H1 (cell line): ENCODE measurements around the gene MSI2. TPM values are rescaled to one million over a fixed set of nuclear protein-coding genes. Genes with fewer than 3 reads are reported as not detected.

Experiments used
- CBX5 ChIP-seq: fragments of 300-800, 300-1000 bp; sonication (generic); IDR thresholded peaks from 2 replicates; pipeline ENCODE4 v1.7.1; 2016; ENCODE audit warnings: antibody characterized with exemption, low read length, low read depth
- CEBPB ChIP-seq: IDR thresholded peaks from 2 replicates; pipeline ENCODE4 v1.6.1; 2012; ENCODE audit warnings: low read depth, low read length
- CREB1 ChIP-seq: IDR thresholded peaks from 2 replicates; pipeline ENCODE4 v1.6.1; 2012; ENCODE audit warnings: inconsistent platforms
- RNF2 ChIP-seq: fragments of 200-900, 300-1000 bp; sonication (generic); IDR thresholded peaks from 2 replicates; pipeline ENCODE4 v1.7.1; 2016; ENCODE audit warnings: borderline replicate concordance, low read depth, mild to moderate bottlenecking, antibody characterized with exemption, low read length; ENCODE audit not compliant: poor library complexity, severe bottlenecking; ENCODE audit errors: missing control alignments
- polyA plus RNA-seq, 7 experiments: library from polyadenylated mRNA; depleted of rRNA in 3 of 7; stranded (reverse) in 5 of 7; unstranded in 2 of 7; fragments of >200 nt in 5 of 7; fragments of 200-250 nt in 2 of 7; gene quantifications; 1 replicate in 5 of 7; 2 replicates in 1 of 7; 4 replicates in 1 of 7; pipeline versions ENCODE4 v1.2.1 to v1.2.3, GENCODE V29; 2011 to 2013; ENCODE audit warnings: missing spikeins in 2 of 7, mixed read lengths in 2 of 7
- total RNA-seq: library from RNA; stranded (reverse); fragmentation: NEBNext Ultra II Directional; extraction: Animal tissue kit (Norgen Biotek cat#: 25700); gene quantifications from 2 replicates; pipeline ENCODE4 v1.2.1, GENCODE V29; 2021

Gene MSI2
- total and polyA plus RNA-seq, 2 of the 8 experiments (the other 6 are each of a cell fraction or from before 2014, with no cell fraction given), result 36.7 to 80.6 TPM

DNA sequence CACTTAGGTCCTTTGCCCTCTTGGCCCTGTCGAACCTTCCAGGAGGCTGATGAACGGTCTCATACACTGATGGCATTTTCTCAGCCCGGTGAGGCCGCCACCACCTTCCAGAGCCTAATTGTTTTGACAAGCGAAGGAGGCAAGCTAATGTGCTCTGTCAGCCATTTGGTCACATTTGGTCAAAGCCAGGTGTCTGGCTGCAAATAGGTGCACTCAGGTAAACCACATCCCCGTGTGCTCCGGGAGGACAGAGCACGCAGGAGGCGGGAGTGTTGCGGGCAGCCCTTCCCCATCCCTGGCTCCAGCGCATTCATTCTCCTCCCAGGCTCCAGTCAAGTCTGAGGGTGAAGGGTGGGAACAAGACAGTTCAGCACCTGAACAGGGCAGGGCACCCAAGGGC is 240.1 kb downstream of the MSI2 start (continued):
- TF ChIP-seq RNF2, result no peak
- TF ChIP-seq CEBPB, result no peak
- TF ChIP-seq CBX5, result no peak
- no peak for TF ChIP-seq CREB1
